IMR-90 (cell line): Measurements from ENCODE around the gene PLEK2. TPM values are rescaled to one million over a fixed set of nuclear protein-coding genes. Genes with fewer than 3 reads are reported as not detected.

ENCODE experiments used
- ATAC-seq: fragments of 200-7000 bp; cut with Tn5 transposase; 2 replicates; pipeline ENCODE4 v1.9.1; 2020; ENCODE audit warnings: low read depth, mild to moderate bottlenecking, moderate library complexity
- BruUV-seq: library from RNA; stranded (reverse); fragments of 400-500 nt; replicated peaks from 2 replicates; lab custom pipeline; 2021; lab: Mats Ljungman, UMichigan
- CTCF ChIA-PET: fragments of 300-600 bp; formaldehyde crosslinking; extraction: SDS; loops from one replicate; lab custom pipeline; 2021; ENCODE audit warnings: antibody characterized with exemption; lab: Yijun Ruan, JAX
- POLR2A ChIA-PET: fragments of 300-600 bp; sonication (Branson Sonifier 250); formaldehyde crosslinking; loops from one replicate; lab custom pipeline; 2022; ENCODE audit warnings: antibody characterized with exemption; ENCODE audit not compliant: unreplicated experiment; lab: Charles Lee
- DNase-seq: peaks from one replicate; pipeline ENCODE4 v3.0.0; 2013
- H2AFZ ChIP-seq: replicated peaks from 2 replicates; pipeline ENCODE3; 2013; ENCODE audit warnings: low read length, mild to moderate bottlenecking; ENCODE audit not compliant: poor library complexity
- H2AK5ac ChIP-seq: 2 replicates; pipeline ENCODE4 v1.6.1; 2013; ENCODE audit warnings: low read depth, low read length, inconsistent platforms
- H2AK9ac ChIP-seq: replicated peaks from 2 replicates; pipeline ENCODE3; 2013; ENCODE audit warnings: mild to moderate bottlenecking, low read depth, low read length, moderate library complexity; ENCODE audit not compliant: poor library complexity
- H2BK120ac ChIP-seq: 2 replicates; pipeline ENCODE4 v1.6.1; 2013; ENCODE audit warnings: low read depth, low read length, inconsistent platforms
- H2BK15ac ChIP-seq: 3 replicates; pipeline ENCODE4 v1.6.1; 2013; ENCODE audit warnings: low read depth, low read length, inconsistent platforms
- H2BK20ac ChIP-seq: 2 replicates; pipeline ENCODE4 v1.6.1; 2013; ENCODE audit warnings: low read depth, mild to moderate bottlenecking, inconsistent platforms, low read length, moderate library complexity
- H2BK5ac ChIP-seq: 2 replicates; pipeline ENCODE4 v1.6.1; 2013; ENCODE audit warnings: mild to moderate bottlenecking, low read depth, low read length, inconsistent platforms; ENCODE audit not compliant: poor library complexity, severe bottlenecking
- H3K14ac ChIP-seq: replicated peaks from 2 replicates; pipeline ENCODE4 v1.6.1; 2013; ENCODE audit warnings: low read depth, low read length, inconsistent platforms
- H3K18ac ChIP-seq: 2 replicates; pipeline ENCODE4 v1.6.1; 2013; ENCODE audit warnings: low read depth, low read length, control low read depth
- H3K23ac ChIP-seq: 2 replicates; pipeline ENCODE4 v1.6.1; 2013; ENCODE audit warnings: low read depth, low read length, inconsistent platforms
- H3K27ac ChIP-seq: 2 replicates; pipeline ENCODE4 v1.5.1; 2013; ENCODE audit warnings: mild to moderate bottlenecking, control low read depth, low read length; ENCODE audit not compliant: insufficient read depth
- H3K27me3 ChIP-seq: 2 replicates; pipeline ENCODE4 v1.6.1; 2013; ENCODE audit warnings: low read length; ENCODE audit not compliant: control insufficient read depth, insufficient read depth
- H3K36me3 ChIP-seq: 2 replicates; pipeline ENCODE4 v1.6.1; 2013; ENCODE audit warnings: low read length, mixed read lengths; ENCODE audit not compliant: control insufficient read depth, insufficient read depth
- H3K4ac ChIP-seq: 2 replicates; pipeline ENCODE4 v1.6.1; 2013; ENCODE audit warnings: low read depth, low read length, inconsistent platforms
- H3K4me1 ChIP-seq: 2 replicates; pipeline ENCODE4 v1.6.1; 2013; ENCODE audit warnings: low read length, mixed read lengths; ENCODE audit not compliant: control insufficient read depth, insufficient read depth
- H3K4me2 ChIP-seq: 2 replicates; pipeline ENCODE4 v1.6.1; 2013; ENCODE audit warnings: low read depth, mild to moderate bottlenecking, control low read depth, low read length, moderate library complexity
- H3K4me3 ChIP-seq: 2 replicates; pipeline ENCODE4 v1.5.1; 2013; ENCODE audit warnings: low read depth, mild to moderate bottlenecking, control low read depth, low read length, moderate library complexity; ENCODE audit not compliant: insufficient read depth
- H3K56ac ChIP-seq: 2 replicates; pipeline ENCODE4 v1.6.1; 2013; ENCODE audit warnings: low read length, inconsistent platforms; ENCODE audit not compliant: insufficient read depth; ENCODE audit errors: extremely low read depth
- H3K79me1 ChIP-seq, 2 experiments: 2 replicates each; pipeline ENCODE4 v1.6.1; 2013; ENCODE audit warnings: low read length in 2 of 2, inconsistent platforms in 1 of 2, low read depth in 1 of 2
- H3K9ac ChIP-seq: 2 replicates; pipeline ENCODE4 v1.6.1; 2013; ENCODE audit warnings: low read depth, low read length, control low read depth
- H3K9me1 ChIP-seq: 2 replicates; pipeline ENCODE4 v1.6.1; 2013; ENCODE audit warnings: low read length, inconsistent platforms; ENCODE audit not compliant: insufficient read depth
- H3K9me3 ChIP-seq: 2 replicates; pipeline ENCODE4 v1.6.1; 2013; ENCODE audit warnings: low read length; ENCODE audit not compliant: control insufficient read depth, insufficient read depth
- H4K20me1 ChIP-seq: 2 replicates; pipeline ENCODE4 v1.6.1; 2013; ENCODE audit warnings: low read length, inconsistent platforms; ENCODE audit not compliant: insufficient read depth
- H4K5ac ChIP-seq: 2 replicates; pipeline ENCODE4 v1.6.1; 2013; ENCODE audit warnings: mild to moderate bottlenecking, low read depth, low read length, control low read depth
- H4K8ac ChIP-seq, 2 experiments: 2 replicates each; pipeline ENCODE4 v1.6.1; 2013; ENCODE audit warnings: low read depth in 2 of 2, low read length in 2 of 2, control low read depth in 1 of 2, inconsistent platforms in 1 of 2
- H4K91ac ChIP-seq: 2 replicates; pipeline ENCODE4 v1.6.1; 2013; ENCODE audit warnings: low read depth, low read length, inconsistent platforms; ENCODE audit not compliant: insufficient read depth
- BHLHE40 ChIP-seq: fragments of 150-350 bp; IDR thresholded peaks from 2 replicates; pipeline ENCODE4 v1.6.1; 2016; ENCODE audit warnings: mild to moderate bottlenecking, low read depth, low read length
- CEBPB ChIP-seq: IDR thresholded peaks from 2 replicates; pipeline ENCODE4 v1.6.1; 2012; ENCODE audit warnings: low read depth, low read length, improper control_type of control experiment
- CHD1 ChIP-seq: IDR thresholded peaks from 2 replicates; pipeline ENCODE4 v1.6.1; 2012; ENCODE audit warnings: low read depth, low read length, improper control_type of control experiment
- CTCF ChIP-seq: conservative IDR thresholded peaks from 2 replicates; pipeline ENCODE4 v1.5.1; 2012; ENCODE audit warnings: mild to moderate bottlenecking, low read depth, low read length, improper control_type of control experiment
- MAFK ChIP-seq: IDR thresholded peaks from 2 replicates; pipeline ENCODE4 v1.6.1; 2012; ENCODE audit warnings: low read depth, low read length, improper control_type of control experiment
- MAZ ChIP-seq: IDR thresholded peaks from 2 replicates; pipeline ENCODE4 v1.6.1; 2012; ENCODE audit warnings: low read depth, mild to moderate bottlenecking, low read length, improper control_type of control experiment, moderate library complexity, borderline replicate concordance
- MXI1 ChIP-seq: IDR thresholded peaks from 2 replicates; pipeline ENCODE4 v1.6.1; 2012; ENCODE audit warnings: low read depth, mild to moderate bottlenecking, low read length, moderate library complexity, borderline replicate concordance
- POLR2A ChIP-seq: IDR thresholded peaks from 2 replicates; pipeline ENCODE4 v1.6.1; 2012; ENCODE audit warnings: mild to moderate bottlenecking, low read depth, low read length
- RAD21 ChIP-seq: IDR thresholded peaks from 2 replicates; pipeline ENCODE4 v1.6.1; 2012; ENCODE audit warnings: low read length, improper control_type of control experiment
- RCOR1 ChIP-seq: IDR thresholded peaks from 2 replicates; pipeline ENCODE4 v1.6.1; 2012; ENCODE audit warnings: mild to moderate bottlenecking, low read length, improper control_type of control experiment; ENCODE audit not compliant: insufficient replicate concordance
- USF2 ChIP-seq: fragments of 150-350 bp; IDR thresholded peaks from 2 replicates; pipeline ENCODE4 v1.6.1; 2017; ENCODE audit warnings: mild to moderate bottlenecking, antibody characterized with exemption, low read length, low read depth
- WGBS, 2 experiments: methylation state at CpG; one replicate each; pipeline versions ENCODE4 v1.1.5 to v1.1.7; 2013; ENCODE audit warnings: missing lambda C conversion rate in 2 of 2; ENCODE audit not compliant: insufficient read length in 1 of 2; ENCODE audit errors: extremely low coverage in 2 of 2; 5-methylcytosine and 5-hydroxymethylcytosine counted together
- dilution Hi-C: fragments of 300-500 bp; cut with HindIII; formaldehyde crosslinking; loops from one replicate; pipeline ENCODE4 v1.14.3; 2018; ENCODE audit warnings: low sequenced_read_pairs; ENCODE audit not compliant: unreplicated experiment
- in situ Hi-C: fragments of 300-500 bp; cut with MboI; formaldehyde crosslinking; loops from 3 replicates; pipeline ENCODE4 v1.14.3; 2019; ENCODE audit warnings: low sequenced_read_pairs, inconsistent platforms, mixed read lengths
- intact Hi-C: fragments of 100-400 bp; cut with micrococcal nuclease; formaldehyde crosslinking; loops from 2 replicates; pipeline ENCODE4 v1.10.0; 2022
- polyA plus RNA-seq, 3 experiments: library from polyadenylated mRNA; depleted of rRNA; stranded (reverse); fragments of >200 nt; gene quantifications; 2 replicates each; pipeline ENCODE4 v1.2.3, GENCODE V29; 2012; ENCODE audit warnings: low replicate concordance in 1 of 3
- total RNA-seq: library from RNA; depleted of rRNA; stranded (reverse); fragments of >200 nt; gene quantifications from 2 replicates; pipeline ENCODE4 v1.2.3, GENCODE V29; 2012

PLEK2 gene
- total and polyA plus RNA-seq, 2 of the 4 experiments (the other 2 are of a cell fraction): 1.7 to 2.5 TPM

GRCh38 chr14:67438969-67439368, 27.0 kb upstream of the PLEK2 start:
- Histone ChIP-seq H3K4me3 (no peak overlapping the region), H3K18ac (no peak overlapping the region), H3K9ac (no peak overlapping the region), H3K14ac (no peak overlapping the region), H3K4me1 (no peaks in the 10 kb centered on the region), H3K27me3 (peaks cover 41% of the 10 kb centered on the region), H2AFZ (no peak overlapping the region), H3K27ac (no peak overlapping the region), H2AK5ac (no peak overlapping the region), H2BK20ac (no peak overlapping the region), H2BK15ac (no peak overlapping the region), H3K36me3 (no peaks in the 10 kb centered on the region), H4K5ac (no peak overlapping the region), H3K9me3 (no peaks in the 10 kb centered on the region), H4K8ac (no peak overlapping the region), H2BK5ac (no peak overlapping the region), H4K20me1 (no peaks in the 10 kb centered on the region), H3K9me1 (no peaks in the 10 kb centered on the region), H2BK120ac (no peak overlapping the region), H3K79me1 (no peaks in the 10 kb centered on the region), H2AK9ac (no peak overlapping the region), H3K56ac (no peak overlapping the region), H3K23ac (no peak overlapping the region), H4K91ac (no peak overlapping the region), H3K4ac (no peak overlapping the region), H3K4me2 (no peak overlapping the region)
- WGBS, 2 experiments: no CpG with 5 or more reads among the region's 1 CpG
- BruUV-seq: no TSS peak
- no peak for ATAC-seq
- dilution Hi-C loops: no loop called here
- CTCF ChIA-PET: interaction anchor here (1.9 kb wide), 1 partner anchor 132 kb away, joined by 6 read pairs; no protein-coding TSS in a partner anchor
- POLR2A ChIA-PET: no interaction called here
- TF ChIP-seq CTCF (no peak), USF2 (no peak), MAZ (no peak), POLR2A (no peak), BHLHE40 (no peak), MXI1 (no peak), MAFK (no peak), CEBPB (no peak), RCOR1 (no peak), CHD1 (no peak), RAD21 (no peak)
- in situ Hi-C loops: loop anchor here (25.0 kb wide), 1 partner anchor 273 kb away; the partner anchor contains the start of gene RDH12
- intact Hi-C loops: no loop called here
- no peak for DNase-seq
